ENCODE data around the gene STX10. TPM values are rescaled to one million over a fixed set of nuclear protein-coding genes. Genes with fewer than 3 reads are reported as not detected.

Gene STX10
- total and polyA plus RNA-seq, 9 of the 15 experiments (the other 6 are each of a cell fraction or from before 2014, with no cell fraction given), result 0.51 to 66.3 (median 31.0) TPM

GRCh38 chr19:13100031-13100588, 50.1 kb downstream of the STX10 start (continued):
- no peak for TF ChIP-seq ZBTB12 (CRISPR knock-in tag; IDR thresholded peaks at IDR 0.05)
- peak; percentile 87; the same call in 1 of the 2 replicates for TF ChIP-seq TSC22D4 (tag; IDR thresholded peaks at IDR 0.05)
- TF ChIP-seq MLLT1 (IDR thresholded peaks at IDR 0.05), result peak; percentile 52 to 90; a peak in 2 of 4 replicates
- TF ChIP-seq POLR2G (IDR thresholded peaks at IDR 0.05; ENCODE audit: low read depth, low read length), result no peak
- peak; percentile 40; the same call in 1 of the 2 replicates for TF ChIP-seq MTA2 (IDR thresholded peaks at IDR 0.05; ENCODE audit: low read depth)
- no peak for TF ChIP-seq HSF4 (CRISPR knock-in tag; IDR thresholded peaks at IDR 0.05; ENCODE audit: borderline replicate concordance)
- TF ChIP-seq PML (IDR thresholded peaks at IDR 0.05; ENCODE audit: low read length), result 0 out of 2 replicates have a peak, but pooled peaks have one; percentile 23
- TF ChIP-seq CBFA2T3 (IDR thresholded peaks at IDR 0.05), result peak; percentile 20; the same call in 1 of the 2 replicates
- no peak for TF ChIP-seq NELFE (IDR thresholded peaks at IDR 0.05; ENCODE audit: insufficient read depth, insufficient read length)
- peak; percentile 34 to 75; a peak in 2 of 4 replicates for TF ChIP-seq FOXK2 (conservative IDR thresholded peaks at IDR 0.05 in 1 of 2, IDR thresholded peaks at IDR 0.05 in 1 of 2; ENCODE audit: low read depth in 2 of 2)
- TF ChIP-seq HMGXB4 (CRISPR knock-in tag; IDR thresholded peaks at IDR 0.05), result no peak
- TF ChIP-seq ETV5 (CRISPR knock-in tag; IDR thresholded peaks at IDR 0.05; ENCODE audit: low read depth), result peak; percentile 48; the same call in 1 of the 2 replicates
- TF ChIP-seq HLTF (IDR thresholded peaks at IDR 0.05), result peak; percentile 91; the same call in 1 of the 2 replicates
- TF ChIP-seq RCOR1 (IDR thresholded peaks at IDR 0.05; ENCODE audit: borderline replicate concordance in 1 of 2, low read depth in 2 of 2, low read length in 2 of 2), result peak in 1 of 2 experiments; percentile 83; a peak in 2 of 4 replicates
- peak; percentile 64; the same call in 1 of the 2 replicates for TF ChIP-seq AFF4 (CRISPR knock-in tag; IDR thresholded peaks at IDR 0.05)
- peak; percentile 30 for TF ChIP-seq WHSC1 (IDR thresholded peaks at IDR 0.05; ENCODE audit: low read length)
- peak; percentile 83 for TF ChIP-seq ELF4 (CRISPR knock-in tag; IDR thresholded peaks at IDR 0.05)
- peak; percentile 42; the same call in 1 of the 2 replicates for TF ChIP-seq BCOR (IDR thresholded peaks at IDR 0.05)
- no peak for TF ChIP-seq NRF1 (conservative IDR thresholded peaks at IDR 0.05 in 1 of 2, IDR thresholded peaks at IDR 0.05 in 1 of 2)
- no peak for TF ChIP-seq HMBOX1 (IDR thresholded peaks at IDR 0.05)
- peak; percentile 75 for TF ChIP-seq POLR2A (conservative IDR thresholded peaks at IDR 0.05)

Measured in K562 (cell line).